HL-60/S4 treated with retinoic acid at 250 ng/mL for 4 days and 3 days (cell line): Measurements from ENCODE around the gene NFIX.
"Not testable (repeated sequence)": the region's sequence is repeated elsewhere in the genome, so short reads cannot be mapped to it uniquely, and the experiment has no call there.

Experiments
- in situ Hi-C: fragments of 300-500 bp; cut with MboI; formaldehyde crosslinking; loops from 2 replicates; pipeline ENCODE4 v1.7.0; 2022; ENCODE audit warnings: low sequenced_read_pairs

Gene NFIX

DNA sequence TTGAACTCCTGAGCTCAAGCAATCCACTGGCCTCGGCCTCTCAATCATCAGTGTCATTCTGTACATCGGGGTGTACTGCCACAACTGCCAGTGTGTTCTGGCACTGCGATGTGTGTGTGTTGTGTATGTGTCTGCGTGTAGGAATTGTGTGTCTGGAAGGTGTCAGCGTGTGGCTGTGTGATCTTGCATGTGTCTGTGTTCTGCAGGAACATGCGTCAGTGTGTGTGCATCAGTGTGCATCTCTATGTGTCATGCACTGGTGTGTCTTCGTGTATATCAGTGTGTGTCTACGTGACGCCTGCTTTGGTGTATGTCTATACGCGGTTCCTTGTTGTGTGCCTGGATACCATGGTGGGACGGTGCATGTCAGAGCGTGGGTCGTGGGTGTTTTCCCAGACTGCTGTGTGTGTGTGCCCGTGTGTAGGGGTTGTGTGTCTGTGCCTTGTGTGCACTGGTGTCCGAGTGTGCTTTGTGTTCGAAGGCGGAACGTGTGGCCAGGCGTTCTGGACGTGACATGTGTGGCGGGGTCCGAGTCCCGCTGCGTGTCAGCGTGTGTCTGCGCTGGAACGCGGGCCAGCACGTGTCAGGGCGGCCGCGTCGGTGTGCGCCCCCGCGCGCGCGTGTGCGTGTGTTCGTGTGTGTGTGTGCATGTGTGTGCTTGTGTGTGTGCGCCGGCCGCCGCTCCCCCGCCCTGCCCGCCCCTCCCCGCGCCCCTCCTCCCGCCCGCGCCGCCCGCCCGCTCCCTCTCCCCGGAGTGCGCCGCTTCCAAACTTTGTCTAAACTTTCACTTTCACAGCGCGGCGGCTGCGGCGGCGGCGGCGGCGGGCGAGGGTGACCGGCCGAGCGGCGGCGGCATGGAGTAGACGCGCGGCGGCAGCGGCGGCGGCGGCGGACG, at the start of gene NFIX:
Gene NFIX, plus strand, starts transcription at position 775 of the 895 bp plus-strand sequence. CDS start 363 bp downstream, outside the sequence.
- in situ Hi-C loops = no loop called here

DNA sequence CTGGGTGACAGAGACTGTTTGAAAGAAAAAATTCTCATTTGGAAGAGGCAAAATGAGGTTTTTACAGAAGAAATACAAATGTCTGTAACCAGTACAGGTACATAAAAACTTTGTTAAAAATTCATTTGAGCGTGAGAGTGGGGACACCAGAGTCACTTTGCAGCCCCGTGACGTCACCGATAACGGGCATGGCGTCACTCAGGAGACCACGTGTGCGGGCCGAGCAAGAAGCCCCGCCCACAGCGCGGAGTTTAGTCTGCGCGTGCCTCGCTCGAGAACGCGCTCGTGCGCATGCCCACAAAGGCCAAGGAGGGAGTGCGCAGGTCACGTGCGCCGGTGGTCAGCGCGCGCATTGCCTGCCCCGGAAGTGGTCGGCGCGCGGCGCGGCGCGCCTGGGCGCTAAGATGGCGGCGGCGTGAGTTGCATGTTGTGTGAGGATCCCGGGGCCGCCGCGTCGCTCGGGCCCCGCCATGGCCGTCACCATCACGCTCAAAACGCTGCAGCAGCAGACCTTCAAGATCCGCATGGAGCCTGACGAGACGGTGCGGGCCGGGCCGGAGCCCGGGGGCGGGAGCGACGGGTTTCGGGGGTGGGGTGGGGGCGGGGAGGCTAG, 49.7 kb upstream of the NFIX start, which contains the start of gene RAD23A:
Gene RAD23A, plus strand, starts transcription at position 384 of the 613 bp plus-strand sequence. Its CDS starts 87 bp downstream, at position 471.
- in situ Hi-C loops = no loop called here

DNA sequence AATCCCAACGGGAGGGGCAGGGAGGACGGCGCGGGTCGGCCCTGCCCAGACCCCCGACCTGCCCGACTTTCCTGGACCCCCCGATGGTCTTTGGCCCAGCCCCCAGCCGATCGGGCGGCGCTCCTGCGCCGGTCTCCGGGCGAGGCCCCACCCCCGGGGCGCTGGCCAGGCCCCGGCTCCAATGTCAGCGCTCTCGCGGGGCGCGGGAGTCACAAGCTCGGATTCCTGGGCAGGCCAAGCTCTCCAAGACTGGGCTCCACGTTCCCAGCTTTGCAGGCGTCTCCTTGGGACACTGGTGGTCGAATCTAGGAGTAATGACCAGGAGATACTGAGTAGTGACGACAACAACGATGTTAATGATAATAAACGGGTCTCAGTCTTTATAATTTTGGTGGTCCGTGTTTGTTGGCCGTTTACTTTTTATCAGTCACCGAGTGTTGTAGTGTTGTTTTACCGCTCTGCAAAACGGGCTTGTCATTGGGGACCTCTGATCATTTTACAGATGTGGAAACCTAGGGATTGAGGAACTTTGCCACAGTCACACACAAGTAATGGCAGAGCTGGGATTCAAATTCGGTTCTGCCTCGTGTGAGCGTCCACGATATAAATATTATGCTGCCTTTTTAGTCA, 49.1 kb upstream of the NFIX start:
- in situ Hi-C loops = no loop called here

DNA sequence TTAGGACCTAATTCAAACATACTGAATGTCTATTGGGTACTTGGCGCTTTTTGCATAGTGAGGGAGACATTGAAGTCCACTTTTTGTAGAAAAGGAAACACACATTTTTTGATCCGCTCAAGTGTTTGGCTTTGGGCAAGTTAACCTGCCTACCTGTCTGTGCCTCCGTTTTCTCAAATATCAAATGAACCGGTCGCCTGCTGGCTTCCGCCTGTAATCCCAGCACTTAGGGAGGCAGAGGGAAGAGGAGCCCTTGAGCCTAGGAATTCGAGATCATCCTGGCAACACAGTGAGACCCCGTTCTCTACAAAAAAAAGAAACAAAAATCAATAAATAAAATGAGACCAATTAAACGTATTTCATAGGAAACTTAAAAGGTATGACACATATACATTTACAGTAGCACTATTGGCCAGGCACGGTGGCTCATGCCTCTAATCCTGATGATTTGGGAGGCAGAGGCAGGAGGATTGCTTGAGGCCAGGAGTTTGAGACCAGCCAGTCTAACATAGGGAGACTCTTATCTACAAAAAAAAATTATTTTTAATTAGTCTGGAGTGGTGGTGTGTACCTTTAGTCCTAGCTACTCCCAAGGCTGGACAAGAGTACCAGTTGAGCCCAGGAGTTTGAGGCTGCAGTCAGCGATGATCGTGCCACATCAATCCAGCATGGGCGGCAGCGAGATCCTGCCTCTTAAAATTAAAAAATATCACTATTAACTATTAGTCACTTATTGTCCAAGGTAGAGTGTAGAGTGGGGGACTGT, 48.4 kb upstream of the NFIX start:
- in situ Hi-C loops = no loop called here

DNA sequence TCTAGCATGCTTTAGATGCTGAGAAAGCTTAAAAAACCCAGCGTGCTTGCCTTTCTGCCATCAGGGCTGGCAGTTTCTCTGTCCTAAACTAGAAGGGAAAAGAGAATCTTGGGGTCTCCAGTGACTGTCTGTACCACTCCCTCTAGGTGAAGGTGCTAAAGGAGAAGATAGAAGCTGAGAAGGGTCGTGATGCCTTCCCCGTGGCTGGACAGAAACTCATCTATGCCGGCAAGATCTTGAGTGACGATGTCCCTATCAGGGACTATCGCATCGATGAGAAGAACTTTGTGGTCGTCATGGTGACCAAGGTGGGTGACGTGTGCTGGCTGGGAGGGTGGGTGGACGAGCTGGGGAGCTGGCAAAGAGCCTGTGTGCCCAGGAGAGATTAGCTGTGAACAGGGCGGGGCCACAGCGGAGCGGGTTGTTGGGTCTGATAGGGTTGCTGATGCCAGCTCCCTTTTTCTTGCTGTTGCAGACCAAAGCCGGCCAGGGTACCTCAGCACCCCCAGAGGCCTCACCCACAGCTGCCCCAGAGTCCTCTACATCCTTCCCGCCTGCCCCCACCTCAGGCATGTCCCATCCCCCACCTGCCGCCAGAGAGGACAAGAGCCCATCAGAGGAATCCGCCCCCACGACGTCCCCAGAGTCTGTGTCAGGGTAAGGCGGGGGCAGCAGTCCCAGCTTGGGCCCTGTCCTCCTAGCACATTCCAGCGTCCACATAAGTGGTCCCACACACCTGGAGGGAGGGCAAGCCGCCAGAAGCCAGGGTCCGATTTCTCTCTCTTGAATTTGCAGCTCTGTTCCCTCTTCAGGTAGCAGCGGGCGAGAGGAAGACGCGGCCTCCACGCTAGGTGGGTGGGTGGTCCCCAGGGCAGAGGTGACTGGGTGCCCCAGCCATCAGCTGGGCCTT, 47.3 kb upstream of the NFIX start:
- in situ Hi-C loops = no loop called here

DNA sequence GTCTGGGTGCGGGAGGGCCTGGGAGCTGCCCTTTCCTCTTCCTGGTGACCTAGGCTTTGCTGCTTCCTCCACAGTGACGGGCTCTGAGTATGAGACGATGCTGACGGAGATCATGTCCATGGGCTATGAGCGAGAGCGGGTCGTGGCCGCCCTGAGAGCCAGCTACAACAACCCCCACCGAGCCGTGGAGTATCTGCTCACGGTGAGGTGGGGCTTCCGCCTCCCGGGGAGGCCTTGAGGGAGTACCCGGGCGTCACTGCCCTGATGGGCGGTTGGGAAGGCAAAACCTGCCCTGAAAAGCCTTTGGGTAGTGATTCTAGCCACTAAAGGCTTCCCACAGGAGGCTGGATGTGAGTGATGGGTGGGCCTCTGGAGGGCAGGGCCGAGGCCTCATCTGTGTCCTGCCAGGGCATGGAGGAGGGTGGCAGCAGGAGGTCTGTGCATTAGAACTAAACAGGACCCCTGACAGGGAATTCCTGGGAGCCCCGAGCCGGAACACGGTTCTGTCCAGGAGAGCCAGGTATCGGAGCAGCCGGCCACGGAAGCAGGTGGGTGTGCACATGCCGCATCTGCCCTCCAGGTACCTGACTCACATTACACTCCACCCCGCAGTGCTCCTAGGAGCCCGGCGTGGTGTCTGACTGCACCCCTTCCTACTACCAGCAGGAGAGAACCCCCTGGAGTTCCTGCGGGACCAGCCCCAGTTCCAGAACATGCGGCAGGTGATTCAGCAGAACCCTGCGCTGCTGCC, 46.5 kb upstream of the NFIX start:
- in situ Hi-C loops = no loop called here

DNA sequence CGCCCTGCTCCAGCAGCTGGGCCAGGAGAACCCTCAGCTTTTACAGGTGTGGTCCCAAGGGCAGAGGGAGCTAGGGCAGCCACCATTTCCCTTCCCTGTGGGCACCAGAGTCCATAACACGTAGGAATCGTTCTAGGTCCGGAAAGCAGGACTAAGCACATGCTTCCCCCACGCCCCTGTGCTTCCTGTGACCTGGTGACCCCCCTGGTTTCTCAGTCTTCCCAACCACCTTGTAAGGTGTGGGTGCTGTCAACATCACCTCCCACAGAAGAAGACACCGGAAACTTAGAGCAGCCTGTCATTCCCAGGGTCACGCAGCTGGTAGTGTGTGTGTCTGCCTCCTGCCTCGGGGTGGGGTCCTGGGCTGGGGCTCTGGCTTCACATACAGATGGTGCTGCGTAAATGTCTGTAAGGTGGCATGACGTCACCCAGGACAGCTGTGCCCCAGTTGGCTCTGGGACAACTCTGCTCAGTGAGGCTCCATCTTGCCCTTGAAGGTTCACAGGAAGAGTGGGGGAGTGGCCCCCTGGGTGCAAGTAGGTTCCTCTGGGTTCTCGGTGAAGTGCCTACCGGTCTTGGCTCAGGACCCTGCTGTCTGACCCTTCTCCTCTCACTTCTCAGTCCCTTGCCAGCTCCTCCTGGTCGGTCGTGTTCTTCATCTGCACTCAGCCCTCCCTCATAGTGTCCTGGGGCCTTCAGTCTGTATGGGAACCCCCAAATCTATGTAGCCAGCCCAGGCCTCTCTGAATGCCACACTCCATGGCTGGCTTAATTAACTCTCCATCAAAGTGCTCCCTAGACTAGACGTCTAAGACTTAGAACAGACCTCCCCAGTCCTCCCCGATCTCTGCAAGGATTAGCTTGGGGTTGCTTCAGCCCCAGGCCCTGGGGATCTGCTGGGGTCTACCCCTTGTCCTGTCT, 45.7 kb upstream of the NFIX start:
- in situ Hi-C loops = no loop called here

DNA sequence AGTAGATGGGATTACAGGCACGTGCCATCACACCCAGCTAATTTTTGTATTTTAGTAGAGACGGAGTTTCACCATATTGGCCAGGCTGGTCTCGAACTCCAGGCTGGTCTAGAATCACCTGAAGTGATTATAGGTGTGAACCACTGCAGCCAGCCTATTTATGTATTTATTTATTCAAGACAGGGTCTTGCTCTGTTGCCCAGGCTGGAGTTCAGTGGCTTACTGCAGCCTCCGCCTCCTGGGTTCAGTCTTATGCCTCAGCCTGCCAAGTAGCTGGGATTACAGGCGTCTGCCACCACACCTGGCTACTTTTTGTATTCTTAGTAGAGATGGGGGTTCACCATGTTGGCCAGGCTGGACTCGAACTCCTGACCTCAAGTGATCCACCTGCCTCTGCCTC, 43.2 kb upstream of the NFIX start:
- in situ Hi-C loops = not testable (repeated sequence)

DNA sequence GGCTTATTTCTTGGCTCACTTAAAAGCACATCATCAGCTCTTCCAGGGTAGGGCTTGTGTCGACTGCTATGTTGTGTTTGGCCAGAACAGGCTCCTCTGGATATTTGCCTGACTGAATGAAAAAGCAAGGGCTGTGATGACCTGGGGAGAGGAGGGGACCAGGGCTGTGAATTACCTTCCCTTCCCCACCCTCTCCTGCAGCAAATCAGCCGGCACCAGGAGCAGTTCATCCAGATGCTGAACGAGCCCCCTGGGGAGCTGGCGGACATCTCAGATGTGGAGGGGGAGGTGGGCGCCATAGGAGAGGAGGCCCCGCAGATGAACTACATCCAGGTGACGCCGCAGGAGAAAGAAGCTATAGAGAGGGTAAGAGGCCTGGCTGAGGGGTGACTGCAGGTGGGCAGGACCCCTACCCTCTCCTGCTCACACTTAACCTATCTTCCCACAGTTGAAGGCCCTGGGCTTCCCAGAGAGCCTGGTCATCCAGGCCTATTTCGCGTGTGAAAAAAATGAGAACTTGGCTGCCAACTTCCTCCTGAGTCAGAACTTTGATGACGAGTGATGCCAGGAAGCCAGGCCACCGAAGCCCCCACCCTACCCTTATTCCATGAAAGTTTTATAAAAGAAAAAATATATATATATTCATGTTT, 42.7 kb upstream of the NFIX start:
- in situ Hi-C loops = no loop called here

DNA sequence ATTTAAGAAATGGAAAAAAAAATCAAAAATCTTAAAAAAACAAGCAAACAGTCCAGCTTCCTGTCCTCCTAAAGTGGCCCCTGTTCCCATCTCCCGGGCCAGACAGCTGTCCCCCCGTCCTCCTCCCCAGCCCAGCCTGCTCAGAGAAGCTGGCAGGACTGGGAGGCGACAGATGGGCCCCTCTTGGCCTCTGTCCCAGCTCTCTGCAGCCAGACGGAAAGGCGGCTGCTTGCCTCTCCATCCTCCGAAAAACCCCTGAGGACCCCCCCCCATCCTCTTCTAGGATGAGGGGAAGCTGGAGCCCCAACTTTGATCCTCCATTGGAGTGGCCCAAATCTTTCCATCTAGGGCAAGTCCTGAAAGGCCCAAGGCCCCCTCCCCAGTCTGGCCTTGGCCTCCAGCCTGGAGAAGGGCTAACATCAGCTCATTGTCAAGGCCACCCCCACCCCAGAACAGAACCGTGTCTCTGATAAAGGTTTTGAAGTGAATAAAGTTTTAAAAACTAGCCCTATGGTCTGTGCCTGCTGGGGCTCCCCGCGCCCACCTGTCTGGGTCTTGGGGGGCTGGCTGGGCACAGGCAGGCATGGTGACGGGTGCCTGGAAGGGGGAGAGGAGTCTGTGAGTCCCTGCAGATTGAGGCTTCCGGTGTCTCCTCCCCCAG, 42.0 kb upstream of the NFIX start:
- in situ Hi-C loops = no loop called here

DNA sequence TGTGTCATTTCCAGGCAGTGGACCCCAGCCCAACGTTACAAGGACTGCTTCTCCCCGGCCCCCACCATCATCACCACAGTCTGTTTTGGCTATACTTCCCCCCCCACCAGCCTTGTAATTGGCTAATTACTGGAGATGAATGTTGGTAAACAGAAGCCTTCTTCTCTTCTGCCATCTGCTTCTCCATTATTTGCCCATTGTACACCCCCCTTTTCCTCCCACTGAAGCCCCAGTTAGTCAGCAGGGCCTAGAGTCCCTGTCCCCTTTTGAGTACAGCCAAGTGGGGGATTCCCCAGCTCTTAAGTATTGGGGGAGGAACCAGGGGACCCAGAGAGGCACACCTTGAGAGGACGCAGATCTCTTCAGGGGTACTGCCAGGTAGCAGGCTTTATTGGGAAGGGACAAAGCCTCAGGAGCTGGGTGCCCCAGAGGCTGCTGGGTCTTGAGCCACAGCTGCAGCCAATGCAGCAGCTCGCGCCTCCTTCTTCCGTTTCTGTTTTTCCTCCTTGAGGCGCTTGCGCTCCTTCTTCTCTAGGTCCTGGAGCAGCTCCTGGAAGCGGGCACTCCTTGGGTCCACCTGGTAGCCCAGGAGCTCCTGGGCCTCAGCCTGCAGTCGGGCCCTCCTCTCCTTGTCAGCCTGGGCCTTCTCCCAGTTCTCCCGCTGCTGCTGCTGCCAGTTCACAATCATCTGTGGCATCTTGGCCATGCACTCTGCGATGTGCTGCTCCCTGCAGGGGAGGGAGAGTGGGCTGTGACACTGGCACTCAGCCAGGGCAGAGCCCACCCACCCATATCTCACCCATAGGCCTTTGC, 41.3 kb upstream of the NFIX start:
- in situ Hi-C loops = no loop called here

DNA sequence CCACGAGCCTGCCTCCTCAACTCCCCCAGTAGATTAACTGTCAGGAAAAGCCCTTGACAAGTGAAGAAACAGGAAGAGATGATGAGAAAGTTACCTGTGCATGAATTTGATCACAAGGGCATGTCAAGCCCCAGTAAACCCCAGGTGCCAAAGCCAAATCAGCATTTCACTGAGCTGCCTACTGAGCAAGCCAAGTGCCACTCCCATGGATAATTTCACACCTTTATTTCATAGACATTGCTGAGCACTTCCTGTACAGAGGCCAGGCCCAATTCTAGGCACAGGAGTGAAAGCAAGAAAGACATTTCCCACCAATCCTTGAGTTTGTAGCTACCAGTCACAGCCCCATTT, 40.7 kb upstream of the NFIX start:
- in situ Hi-C loops = no loop called here

DNA sequence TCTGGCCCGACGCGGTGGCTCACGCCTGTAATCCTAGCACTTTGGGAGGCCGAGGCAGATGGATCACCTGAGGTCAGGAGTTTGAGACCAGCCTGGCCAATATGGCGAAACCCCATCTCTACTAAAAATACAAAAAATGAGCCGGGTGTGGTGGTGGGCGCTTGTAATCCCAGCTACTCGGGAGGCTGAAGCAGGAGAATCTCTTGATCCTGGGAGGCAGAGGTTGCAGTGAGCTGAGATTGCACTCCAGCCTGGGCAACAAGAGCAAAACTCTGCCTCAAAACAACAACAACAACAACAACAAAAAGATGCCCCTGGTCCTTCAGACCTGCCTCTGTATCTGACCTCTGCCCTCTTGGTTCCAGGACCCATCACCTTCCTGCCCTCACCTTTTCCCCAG, 39.7 kb upstream of the NFIX start:
- in situ Hi-C loops = not testable (repeated sequence)

DNA sequence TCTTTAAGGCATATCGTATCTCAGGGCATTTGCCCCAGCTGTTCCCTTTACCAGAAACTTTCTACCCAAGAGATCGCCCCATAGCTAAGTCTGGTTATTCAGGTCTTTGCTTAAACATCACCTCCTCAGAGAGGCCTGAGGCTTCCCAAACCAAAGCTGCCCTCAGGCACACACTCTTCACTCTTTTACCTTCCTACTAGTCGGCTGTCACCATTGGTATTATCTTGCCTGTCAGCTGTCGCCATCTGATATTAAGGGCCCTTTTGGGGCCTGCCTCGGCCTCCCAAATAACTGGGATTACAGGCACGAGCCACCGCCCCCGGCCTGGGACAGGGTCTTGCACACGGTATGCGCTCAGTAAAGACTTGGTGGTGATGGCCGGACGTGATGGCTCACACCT, 39.3 kb upstream of the NFIX start:
- in situ Hi-C loops = no loop called here

DNA sequence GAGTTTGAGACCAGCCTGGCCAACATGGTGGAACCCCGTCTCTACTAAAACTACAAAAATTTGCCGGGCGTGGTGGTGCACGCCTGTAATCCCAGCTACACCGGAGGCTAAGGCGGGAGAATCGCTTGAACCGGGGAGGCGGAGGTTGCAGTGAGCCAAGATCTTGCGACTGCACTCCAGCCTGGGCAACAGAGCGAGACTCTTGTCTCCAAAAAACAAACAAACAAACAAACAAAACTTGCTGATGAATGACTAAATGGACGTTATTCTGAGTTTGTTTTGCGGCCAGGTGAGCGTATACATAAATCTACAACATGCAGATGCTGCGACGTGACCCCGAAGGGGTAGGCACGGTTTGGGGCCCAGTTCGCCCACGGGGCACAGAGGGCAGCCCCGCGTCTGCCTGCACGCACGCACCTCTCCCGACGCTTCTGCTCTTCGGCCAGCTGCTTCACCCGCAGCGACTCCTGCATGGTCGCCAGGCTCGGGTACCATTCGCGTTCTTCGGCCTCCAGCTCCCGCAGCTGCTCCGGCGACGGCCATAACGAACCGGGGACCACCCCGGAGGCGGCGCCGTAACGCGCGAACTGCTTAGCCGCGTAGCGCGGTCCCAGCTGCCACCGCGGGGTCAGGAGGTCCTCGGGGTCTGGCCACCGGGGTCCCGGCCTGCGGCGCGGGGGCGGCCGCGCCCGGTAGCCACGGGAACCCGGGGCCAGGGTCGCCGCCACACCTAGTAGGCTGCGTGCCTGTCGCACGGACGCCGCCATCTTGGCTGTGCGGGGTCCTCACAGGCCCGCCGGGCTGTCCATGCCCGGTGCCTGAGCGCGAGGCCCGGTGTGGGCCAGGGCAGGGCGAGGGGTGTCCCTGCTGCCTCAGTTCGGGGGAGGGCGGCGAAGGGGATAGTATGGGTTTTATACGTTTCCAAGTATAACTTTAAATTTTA, 38.6 kb upstream of the NFIX start, which contains the start of gene GADD45GIP1:
Gene GADD45GIP1, minus strand, starts transcription at position 778 of the 943 bp plus-strand sequence. Its CDS starts 11 bp downstream, at position 767.
- in situ Hi-C loops = no loop called here
